ENCODE measurements around the gene LRCOL1. TPM values are rescaled to one million over a fixed set of nuclear protein-coding genes. Genes with fewer than 3 reads are reported as not detected.

LRCOL1 gene
- total and polyA plus RNA-seq, 2 of the 13 experiments (the other 11 are each of a cell fraction or from before 2014, with no cell fraction given): not detected

- TF ChIP-seq ZBTB40 (IDR thresholded peaks at IDR 0.05) (no peak), ZBTB40 (CRISPR knock-in tag; IDR thresholded peaks at IDR 0.05) (no peak), ZBTB14 (CRISPR knock-in tag; IDR thresholded peaks at IDR 0.05) (no peak), ZSCAN31 (CRISPR knock-in tag; IDR thresholded peaks at IDR 0.05; ENCODE audit: low read depth) (no peak)
These were observed 4.5 kb downstream of the LRCOL1 start (continued) for GRCh38 chr12:132605892-132606291.

All from HepG2 (cell line).